HG03095 (cell line): ENCODE data around the gene FANCI.

Experiments used
- ATAC-seq: cut with Tn5 transposase; IDR thresholded peaks from one replicate; pipeline ENCODE4 v1.9.1; 2021; ENCODE audit warnings: moderate library complexity; ENCODE audit not compliant: unreplicated experiment

The FANCI gene

DNA sequence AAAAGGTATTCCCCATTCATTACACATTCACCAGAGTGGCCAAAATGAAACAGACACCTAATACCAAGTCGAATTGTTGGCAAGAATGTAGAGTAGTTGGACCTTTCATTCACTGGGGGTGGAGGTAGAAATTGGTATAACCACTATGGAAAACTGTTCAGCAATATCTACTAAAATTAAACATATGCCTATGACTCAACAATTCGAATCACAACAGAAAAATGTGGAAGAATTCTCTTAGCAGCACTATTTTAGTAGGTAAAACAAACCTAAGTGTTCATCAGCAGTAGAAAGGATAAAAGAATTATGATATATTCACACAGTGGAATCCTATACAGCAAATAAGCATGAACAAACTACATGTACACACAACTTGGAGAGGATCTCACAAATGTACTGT is 60.2 kb downstream of the FANCI start:
- ATAC-seq = no peak

DNA sequence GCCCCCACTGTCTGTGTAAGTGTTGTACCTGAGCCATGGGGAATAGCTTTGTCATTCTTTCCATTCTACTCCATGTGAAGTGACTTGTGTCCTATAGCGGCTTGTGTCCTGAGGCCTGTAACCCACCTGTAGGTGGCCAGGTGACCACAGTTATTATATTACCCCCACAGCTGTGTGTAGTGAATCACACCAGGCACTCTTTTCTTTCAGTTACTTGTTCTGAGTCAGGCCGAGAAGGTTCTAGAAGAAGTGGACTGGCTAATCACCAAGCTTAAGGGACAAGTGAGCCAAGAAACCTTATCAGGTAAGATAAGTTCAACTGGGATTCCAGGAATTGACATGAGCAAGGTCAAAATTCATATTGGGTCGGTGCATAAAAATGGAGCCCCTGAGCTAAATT is 61.6 kb downstream of the FANCI start:
- no peak for ATAC-seq

- no peak for ATAC-seq
Measured at GRCh38 chr15:89307046-89307587, 63.3 kb downstream of the FANCI start.

DNA sequence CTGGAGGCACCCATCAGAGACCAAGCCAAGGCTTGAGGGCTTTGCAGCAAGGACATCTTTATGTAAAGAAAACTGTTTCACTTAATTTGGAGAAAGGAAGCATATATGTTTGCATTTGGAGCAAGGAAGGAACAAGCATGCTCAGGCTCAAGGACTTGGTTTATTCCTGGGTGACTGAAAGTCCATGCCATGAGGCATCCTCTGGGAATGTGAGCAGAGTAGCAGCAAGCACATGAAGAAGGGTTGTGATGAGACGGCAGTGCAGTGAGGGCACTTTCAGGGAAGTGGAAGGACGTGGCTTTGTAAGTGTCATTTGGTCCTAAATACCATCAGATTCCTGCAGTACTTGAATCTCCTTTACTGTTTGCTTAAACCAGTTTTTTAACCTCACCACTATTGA is 64.0 kb downstream of the FANCI start:
- no peak for ATAC-seq

DNA sequence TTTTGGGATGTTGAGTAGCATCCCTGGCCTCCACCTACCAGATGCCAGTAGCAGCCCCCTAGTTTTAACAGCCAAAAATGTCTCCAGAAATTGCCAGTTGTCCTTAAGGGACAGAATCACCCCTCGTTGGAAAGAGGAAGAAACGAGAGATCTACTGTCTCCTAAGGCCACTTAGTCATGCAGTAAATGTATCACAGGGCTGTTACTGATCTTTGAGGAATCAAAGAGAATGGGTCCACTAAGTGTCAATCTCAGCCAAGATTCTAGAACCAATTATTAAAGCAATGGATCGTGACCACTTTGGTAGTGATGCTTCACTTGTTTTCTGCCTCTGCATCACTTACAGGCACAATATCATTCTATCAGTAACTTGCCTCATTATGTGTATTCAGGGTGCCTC is 64.5 kb downstream of the FANCI start:
- no peak for ATAC-seq

GRCh38 chr15:89309993-89310392 is 66.2 kb downstream of the FANCI start:
- no peak for ATAC-seq

DNA sequence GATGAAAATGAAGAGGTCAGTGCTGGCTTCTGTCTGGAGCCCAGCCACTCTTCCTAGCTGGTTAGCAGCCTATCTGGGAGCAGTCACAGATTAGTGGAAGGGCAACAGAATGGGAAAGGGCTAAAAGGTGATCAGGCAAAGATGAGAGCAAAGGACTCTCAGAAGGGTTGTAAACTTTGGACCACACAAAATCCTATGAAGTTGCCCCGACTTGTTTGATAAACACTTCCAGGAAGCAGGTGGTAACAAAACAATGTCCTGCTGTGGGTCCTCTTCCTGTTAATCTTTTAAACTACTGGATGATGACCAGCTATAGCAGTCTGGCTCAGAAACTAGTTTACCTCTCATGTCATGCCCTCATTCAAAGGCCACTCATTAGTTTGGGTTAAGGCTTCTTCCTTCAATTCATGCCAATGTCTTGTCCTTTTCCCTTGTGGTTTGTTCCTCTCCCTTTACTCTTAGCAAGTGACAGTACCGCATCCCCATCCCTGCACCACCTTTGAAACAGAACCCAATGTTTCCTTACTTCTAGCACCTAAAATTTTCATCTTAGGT is 71.7 kb downstream of the FANCI start:
- ATAC-seq = no peak

GRCh38 chr15:89316504-89316903 is 72.7 kb downstream of the FANCI start:
- ATAC-seq = no peak

DNA sequence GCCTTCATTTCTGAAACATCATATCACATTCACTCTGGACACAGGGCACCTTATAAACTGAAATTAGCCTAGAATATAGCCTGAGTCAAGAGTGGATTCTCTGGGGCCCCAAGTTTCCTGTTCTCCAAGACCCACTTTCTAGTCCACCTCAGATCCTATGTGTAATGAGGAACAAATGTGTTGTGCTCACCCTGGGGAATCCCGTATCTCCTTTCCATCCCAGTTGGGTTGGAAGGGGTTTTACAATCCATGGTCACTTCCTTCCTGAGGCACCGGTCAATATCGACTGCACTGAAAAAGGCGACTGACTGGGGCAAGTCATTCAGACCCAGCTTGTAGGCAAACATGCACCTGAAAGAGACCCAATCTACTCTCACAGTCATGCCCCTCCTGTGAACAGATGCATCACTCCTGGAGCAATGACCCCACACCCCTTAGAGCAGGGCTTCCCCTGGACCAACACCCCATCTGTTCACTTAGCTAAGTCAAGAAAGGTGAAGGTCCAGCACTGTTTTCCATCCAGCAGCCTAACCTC is 73.5 kb downstream of the FANCI start:
- no peak for ATAC-seq

DNA sequence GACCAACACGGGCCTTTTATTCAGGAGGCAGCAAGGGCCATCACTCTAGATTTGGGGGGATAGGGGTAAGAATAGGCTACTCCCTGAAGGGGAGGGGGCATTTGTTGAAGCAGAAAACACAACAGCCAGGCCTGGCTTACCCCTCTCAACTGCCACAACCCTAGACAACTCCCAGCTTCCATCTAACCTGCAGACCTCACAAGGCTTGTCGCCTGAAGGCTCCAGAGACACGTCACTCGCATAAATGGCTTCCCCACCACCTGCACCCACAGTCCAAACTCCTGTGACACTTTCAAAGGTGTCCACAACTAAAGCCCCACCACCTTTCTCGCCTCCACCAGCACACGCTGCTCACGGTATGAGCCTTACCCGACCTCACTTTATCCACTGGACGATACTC is 75.9 kb downstream of the FANCI start:
- ATAC-seq = no peak

DNA sequence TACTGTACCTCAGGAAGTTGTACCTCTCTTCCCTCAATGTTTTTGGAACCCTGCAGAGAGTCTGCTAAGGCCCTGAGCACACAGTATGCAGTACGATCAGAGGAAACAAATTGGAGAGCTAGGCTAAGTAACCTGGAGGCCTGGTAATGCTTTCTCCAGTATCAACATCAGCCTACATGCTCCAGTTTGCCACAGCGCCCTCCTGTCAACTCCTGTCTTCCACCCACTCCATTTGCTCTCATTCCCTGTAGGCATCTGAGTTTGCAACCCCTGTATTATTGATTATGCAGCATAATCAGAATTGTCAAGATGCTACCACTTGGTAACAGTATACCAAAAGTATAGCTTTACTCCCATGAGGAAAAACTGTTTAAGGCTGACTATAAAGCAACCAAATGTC is 76.4 kb downstream of the FANCI start:
- no peak for ATAC-seq

DNA sequence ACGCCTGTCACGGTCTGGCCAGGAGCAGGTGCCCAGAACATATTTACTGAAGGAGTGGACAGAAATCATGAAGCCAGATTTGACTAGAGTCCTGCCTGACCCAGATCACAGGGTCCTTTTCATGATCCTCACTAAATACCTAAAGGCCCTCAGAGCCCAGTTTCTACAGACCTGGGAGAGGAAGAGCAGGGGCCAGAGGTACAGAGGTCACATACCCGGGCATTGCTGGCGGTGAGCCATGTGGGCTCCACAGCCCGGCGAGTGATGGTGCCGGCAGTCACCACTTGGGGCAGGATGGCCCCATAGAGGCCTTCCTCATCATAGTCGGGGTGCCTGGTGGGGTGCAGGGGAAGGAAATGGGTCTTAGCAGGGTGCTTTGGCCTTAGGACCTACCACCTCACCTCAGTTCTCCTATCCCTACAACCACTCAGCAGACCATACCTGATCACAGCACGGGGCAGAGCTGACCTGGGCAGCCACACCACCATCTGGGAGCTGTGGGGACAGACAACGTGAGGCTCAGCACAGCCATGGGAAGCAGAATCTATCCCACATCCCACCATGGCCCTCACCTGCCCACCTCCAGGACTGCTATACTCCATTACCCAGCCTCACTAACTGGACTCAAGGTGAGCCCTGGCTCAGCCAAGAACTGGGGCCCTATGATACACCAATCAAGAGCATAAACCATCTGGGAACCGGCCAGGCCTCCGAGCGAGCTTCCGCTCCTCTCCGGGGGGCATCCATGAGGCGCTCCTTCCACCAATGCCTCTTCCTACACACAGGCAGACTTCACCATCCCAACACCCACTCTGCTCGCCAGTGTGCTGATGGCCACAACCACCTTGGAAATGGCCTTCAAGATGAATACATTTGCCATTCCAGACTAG is 78.0 kb downstream of the FANCI start:
- no peak for ATAC-seq

GRCh38 chr15:89322822-89323221 is 79.0 kb downstream of the FANCI start:
- ATAC-seq = no peak

DNA sequence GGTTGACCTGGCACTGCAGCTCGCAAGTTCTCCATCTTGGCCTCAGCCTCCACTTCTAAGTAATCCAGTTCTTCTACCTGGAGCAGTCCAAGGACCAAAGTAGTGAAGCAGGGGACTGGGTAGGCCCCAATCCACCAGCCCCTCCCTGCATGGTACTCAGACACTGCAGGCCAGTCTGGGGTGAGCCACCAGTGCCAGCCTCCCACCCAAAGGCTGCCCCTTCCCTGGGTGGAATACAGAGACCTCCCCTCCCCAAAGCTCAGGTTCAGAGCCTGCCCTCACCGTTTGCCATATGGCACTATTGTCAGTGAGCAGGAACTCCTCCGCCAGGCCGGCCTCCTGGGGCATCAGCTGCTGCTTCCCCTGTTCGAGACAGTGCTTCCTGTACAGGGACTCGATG is 80.0 kb downstream of the FANCI start:
- no peak for ATAC-seq

- ATAC-seq = no peak
Measured at GRCh38 chr15:89325039-89325803, 81.4 kb downstream of the FANCI start.

- no peak for ATAC-seq
Measured at GRCh38 chr15:89326316-89326715, 82.5 kb downstream of the FANCI start.

GRCh38 chr15:89327113-89327512 is 83.3 kb downstream of the FANCI start:
- ATAC-seq = no peak

DNA sequence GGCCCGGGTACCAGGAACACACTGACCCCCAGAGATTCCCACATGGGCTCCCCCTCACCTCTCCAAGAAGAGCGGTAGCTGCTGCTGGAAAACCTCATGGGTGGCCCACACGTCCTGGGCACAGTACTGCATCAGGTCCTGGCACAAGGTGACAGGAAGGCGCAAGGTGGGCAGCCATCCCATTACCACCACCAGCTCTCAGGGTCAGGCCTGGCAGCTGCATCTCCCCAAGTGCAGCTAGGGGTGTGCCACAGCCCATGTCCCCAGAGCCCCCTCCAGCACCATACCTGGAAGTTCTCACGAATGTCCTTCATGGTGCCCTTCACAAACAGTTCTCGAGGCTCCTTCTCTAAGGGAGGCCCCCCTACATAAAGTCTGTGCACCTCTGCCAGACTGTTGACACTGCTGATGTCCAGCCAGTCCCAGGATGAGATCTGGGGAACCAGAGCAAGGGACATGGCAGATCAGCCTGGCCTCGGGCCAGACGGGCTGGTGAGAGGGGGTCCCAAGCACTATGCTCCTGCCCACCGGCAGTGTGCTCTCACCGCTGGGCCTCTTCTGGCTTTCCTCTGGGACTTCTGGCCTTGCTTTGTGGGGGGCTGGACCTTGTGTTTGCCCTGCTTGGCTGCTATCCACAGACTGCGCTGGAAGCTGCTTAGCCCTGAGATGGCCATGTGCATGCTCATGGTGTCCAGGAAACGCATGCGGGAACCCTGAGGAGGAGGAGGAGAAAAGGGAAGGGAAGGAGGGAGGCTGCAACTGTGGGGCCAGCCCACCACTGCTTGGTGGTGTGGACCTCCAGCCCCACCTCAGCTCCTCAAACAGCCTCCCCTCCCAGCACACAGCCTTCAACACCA is 84.8 kb downstream of the FANCI start:
- ATAC-seq = no peak

GRCh38 chr15:89329329-89330084 is 85.7 kb downstream of the FANCI start:
- ATAC-seq = no peak

DNA sequence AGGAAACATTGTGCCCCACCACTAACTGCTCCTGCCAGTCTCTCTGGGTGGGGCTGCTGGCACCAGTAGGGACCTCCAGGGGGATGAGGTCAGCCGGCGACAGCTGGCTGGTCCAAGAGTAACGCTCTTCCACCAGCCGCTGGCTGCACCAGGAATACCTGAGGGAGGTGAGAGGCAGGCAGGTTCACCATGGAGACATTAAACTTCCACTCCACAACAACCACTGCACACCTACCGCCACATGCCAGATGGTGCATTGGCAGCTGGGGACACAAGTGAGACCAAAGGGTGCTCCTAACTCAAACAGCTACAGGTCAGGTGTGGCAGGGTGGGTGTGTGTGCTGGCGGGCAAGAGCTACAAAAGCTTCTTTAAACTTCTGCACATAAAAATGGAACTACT is 86.3 kb downstream of the FANCI start:
- no peak for ATAC-seq
